Bronchial epithelial cell (primary cell): ENCODE measurements around the gene SYMPK. TPM values are rescaled to one million over a fixed set of nuclear protein-coding genes. Genes with fewer than 3 reads are reported as not detected.

ENCODE experiments used
- DNase-seq: peaks from one replicate; pipeline ENCODE4 v3.0.0-alpha.2; 2010; ENCODE audit warnings: low read depth
- FAIRE-seq: peaks from 2 replicates; lab custom pipeline; 2011; peaks lifted over from hg19 to GRCh38; lab: Jason Lieb, UNC
- H3K27me3 ChIP-seq: 2 replicates; pipeline ENCODE4 v1.5.1; 2011; ENCODE audit warnings: low read length; ENCODE audit not compliant: control insufficient read depth, insufficient read depth
- H3K36me3 ChIP-seq: 2 replicates; pipeline ENCODE4 v1.5.1; 2011; ENCODE audit warnings: low read length; ENCODE audit not compliant: control insufficient read depth, insufficient read depth
- H3K4me3 ChIP-seq: 2 replicates; pipeline ENCODE4 v1.5.1; 2011; ENCODE audit warnings: mild to moderate bottlenecking, low read depth, low read length, control low read depth
- total RNA-seq: library from RNA; depleted of rRNA; stranded (reverse); fragments of >200 nt; gene quantifications from 2 replicates; pipeline ENCODE4 v1.2.1, GENCODE V29; 2014
- TF ChIP-seq, protein P1 (sequence below): IDR thresholded peaks from 2 replicates; pipeline ENCODE4 v1.5.1; 2011; ENCODE audit warnings: mild to moderate bottlenecking, moderate library complexity, low read length, control low read depth, inconsistent platforms; ENCODE audit not compliant: insufficient read depth, severe bottlenecking

The SYMPK gene
- total RNA-seq, 1 donor from 2014 or later = 27.9 TPM

DNA sequence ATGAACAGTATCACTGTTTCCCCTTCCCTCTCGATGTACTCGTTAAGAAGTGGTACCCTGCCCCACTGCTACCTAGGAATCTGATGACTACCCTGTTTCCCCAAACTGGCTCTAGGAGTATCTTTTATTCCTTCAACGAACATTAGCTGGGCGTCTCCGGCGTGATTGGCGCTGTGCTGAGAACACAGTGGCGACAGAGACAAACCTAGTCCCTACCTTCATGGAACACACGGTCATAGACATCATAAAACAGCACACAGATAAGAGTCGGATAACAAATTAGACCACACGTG is 730 bp downstream of the SYMPK start:
- FAIRE-seq = no peak
- TF ChIP-seq, protein P1, sequence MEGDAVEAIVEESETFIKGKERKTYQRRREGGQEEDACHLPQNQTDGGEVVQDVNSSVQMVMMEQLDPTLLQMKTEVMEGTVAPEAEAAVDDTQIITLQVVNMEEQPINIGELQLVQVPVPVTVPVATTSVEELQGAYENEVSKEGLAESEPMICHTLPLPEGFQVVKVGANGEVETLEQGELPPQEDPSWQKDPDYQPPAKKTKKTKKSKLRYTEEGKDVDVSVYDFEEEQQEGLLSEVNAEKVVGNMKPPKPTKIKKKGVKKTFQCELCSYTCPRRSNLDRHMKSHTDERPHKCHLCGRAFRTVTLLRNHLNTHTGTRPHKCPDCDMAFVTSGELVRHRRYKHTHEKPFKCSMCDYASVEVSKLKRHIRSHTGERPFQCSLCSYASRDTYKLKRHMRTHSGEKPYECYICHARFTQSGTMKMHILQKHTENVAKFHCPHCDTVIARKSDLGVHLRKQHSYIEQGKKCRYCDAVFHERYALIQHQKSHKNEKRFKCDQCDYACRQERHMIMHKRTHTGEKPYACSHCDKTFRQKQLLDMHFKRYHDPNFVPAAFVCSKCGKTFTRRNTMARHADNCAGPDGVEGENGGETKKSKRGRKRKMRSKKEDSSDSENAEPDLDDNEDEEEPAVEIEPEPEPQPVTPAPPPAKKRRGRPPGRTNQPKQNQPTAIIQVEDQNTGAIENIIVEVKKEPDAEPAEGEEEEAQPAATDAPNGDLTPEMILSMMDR = no peak
- peaks cover 15% of the 10 kb centered on the region for H3K27me3 ChIP-seq
- no peak for DNase-seq
- peaks cover 3% of the 10 kb centered on the region for H3K36me3 ChIP-seq
- H3K4me3 ChIP-seq = peak overlapping the region; percentile 97

DNA sequence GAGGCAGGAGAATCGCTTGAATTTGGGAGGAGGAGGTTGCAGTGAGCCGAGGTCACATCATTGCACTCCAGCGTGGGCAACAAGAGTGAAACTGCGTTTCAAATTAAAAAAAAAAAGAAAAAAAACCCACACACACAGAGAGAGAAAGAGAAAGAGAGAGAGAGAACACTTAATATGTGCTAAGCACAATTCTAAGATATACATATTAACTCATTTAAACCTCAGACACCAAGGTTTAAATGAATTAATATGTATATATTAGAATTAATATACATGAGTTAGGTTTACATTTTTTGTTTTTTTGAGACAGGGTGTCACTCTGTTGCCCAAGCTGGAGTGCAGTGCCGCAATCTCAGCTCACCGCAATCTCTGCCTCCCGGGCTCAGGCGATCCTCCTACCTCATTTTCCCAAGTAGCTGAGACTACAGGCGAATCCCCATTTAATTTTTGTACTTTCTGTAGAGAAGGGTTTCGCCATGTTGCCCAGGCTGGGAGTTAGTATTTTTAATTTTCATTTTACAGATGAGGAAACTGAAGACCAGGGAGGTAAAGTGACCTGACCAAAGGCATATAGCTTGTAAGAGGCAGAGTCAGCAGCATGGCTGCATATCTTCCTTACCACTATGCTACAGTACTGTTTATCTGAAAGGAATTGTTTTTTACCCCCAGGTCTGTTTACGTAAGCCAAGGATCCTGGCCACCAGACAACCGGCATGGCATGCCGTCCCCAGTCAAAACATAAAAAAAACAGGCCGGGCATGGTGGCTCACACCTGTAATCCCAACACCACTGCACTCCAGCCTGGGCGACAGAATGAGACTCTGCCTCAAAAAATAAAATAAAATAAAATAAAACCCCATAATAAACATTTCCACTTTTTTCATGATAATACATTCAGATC is 2.3 kb downstream of the SYMPK start:
- H3K36me3 ChIP-seq = peaks cover 3% of the 10 kb centered on the region
- TF ChIP-seq, protein P1 = no peak
- FAIRE-seq (no peak), DNase-seq (no peak)
- H3K4me3 ChIP-seq = no peak overlapping the region
- peaks cover 11% of the 10 kb centered on the region for H3K27me3 ChIP-seq

- Histone ChIP-seq H3K4me3 (no peak overlapping the region), H3K36me3 (peaks cover 23% of the 10 kb centered on the region), H3K27me3 (no peaks in the 10 kb centered on the region)
- DNase-seq (no peak), FAIRE-seq (no peak)
- TF ChIP-seq, protein P1 = no peak
These were observed 8.7 kb downstream of the SYMPK start for GRCh38 chr19:45854167-45854778.

- DNase-seq (no peak), FAIRE-seq (no peak)
- Histone ChIP-seq H3K27me3 (no peaks in the 10 kb centered on the region), H3K36me3 (peaks cover 34% of the 10 kb centered on the region), H3K4me3 (no peak overlapping the region)
- TF ChIP-seq, protein P1 = no peak
These were observed 10.0 kb downstream of the SYMPK start for GRCh38 chr19:45852983-45853382.

GRCh38 chr19:45852145-45852750 is 10.7 kb downstream of the SYMPK start:
- Histone ChIP-seq H3K36me3 (peaks cover 41% of the 10 kb centered on the region), H3K27me3 (no peaks in the 10 kb centered on the region), H3K4me3 (no peak overlapping the region)
- FAIRE-seq = no peak
- TF ChIP-seq, protein P1 = no peak
- DNase-seq = no peak
